Measurements from ENCODE around the gene TMEM201.
A peak's percentile ranks its signal among the peaks of the same experiment; 100 is the strongest.
"Not testable (repeated sequence)": the region's sequence is repeated elsewhere in the genome, so short reads cannot be mapped to it uniquely, and the experiment has no call there.

Gene TMEM201

DNA sequence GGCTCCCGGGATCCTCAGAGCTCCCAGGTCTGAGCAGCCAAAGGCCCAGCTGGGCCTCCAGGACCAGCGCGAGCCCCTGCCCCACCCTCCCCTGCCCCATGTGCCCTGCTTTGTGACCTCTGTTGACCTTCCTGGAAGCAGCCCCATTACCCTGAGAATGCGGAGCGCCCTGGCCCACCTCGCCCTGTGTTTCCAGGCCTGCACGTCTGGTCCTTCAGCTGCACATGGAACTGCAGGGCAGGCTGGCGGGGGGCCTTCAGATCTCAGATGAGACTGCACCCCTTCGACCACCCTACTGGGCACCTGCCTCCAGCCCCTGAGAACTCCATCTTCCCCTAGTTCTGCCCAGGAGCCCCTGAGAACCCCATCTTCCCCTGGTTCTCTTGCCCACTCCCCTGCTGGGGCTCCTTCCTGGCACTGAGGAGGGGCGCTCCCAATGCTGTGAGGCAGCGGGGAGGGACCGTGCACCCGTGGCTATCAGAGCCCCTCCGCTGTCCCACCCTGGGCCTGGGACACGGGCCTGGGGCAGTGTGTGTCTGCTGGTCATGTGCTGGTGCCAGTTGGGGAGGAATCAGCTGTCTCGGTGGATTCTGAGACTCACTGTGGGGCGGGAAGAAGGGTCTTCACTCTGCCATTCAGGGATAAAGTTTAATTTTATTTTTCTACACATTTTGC is 25.1 kb downstream of the TMEM201 start:
- TF ChIP-seq EZH2 (IDR thresholded peaks at IDR 0.05) (no peak), POLR2AphosphoS5 (IDR thresholded peaks at IDR 0.05; ENCODE audit: borderline replicate concordance, low read depth, low read length) (no peak), FOXP2 (optimal IDR thresholded peaks at IDR 0.05; ENCODE audit: control extremely low read depth, extremely low read length, insufficient read depth) (no peak)
- Histone ChIP-seq H3K4me3 (no peak overlapping the region), H3K27ac (no peak overlapping the region), H3K9ac (ENCODE audit: insufficient read length) (no peak overlapping the region), H3K9me3 (ENCODE audit: low read depth, low read length) (no peaks in the 10 kb centered on the region), H3K36me3 (ENCODE audit: insufficient read depth, low read length) (peaks cover 7% of the 10 kb centered on the region)
- DNase-seq (ENCODE audit: low read depth, low spot score), result no peak

DNA sequence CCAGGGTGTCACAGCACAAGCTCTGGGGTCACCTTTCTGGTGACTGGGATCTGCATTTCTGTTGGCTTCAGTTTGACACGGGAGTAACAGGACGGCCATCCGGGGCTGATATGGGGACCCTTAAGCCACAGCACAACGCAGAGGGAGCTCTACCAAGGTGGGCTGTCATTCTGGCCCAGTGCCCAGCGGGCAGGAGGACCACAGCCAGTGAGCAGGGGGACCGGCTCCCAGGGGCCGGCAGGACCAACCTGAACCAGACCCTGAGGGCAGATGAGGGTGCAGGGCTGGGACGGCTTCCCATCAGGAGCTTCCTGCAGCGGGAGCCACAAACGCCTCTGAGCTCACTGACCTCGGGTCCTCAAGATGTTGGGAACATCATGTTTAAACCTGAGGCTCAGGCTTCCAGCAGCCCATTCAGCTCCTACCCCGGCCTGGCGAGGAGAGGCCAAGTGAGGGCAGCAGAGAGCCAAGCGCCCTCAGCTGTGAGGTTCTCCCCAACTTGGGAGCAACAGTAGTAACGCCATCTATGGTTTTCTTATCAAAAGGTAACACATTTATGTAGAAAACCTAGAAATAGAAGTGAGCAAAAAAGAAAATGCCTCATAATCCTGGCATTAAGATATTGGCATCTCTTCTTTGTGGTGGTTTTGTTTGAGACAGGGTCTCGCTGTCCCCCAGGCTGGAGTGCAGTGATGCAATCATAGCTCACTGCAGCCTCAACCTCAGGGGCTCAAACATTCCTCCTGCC is 26.8 kb downstream of the TMEM201 start:
- no peak overlapping the region for H3K9ac ChIP-seq (ENCODE audit: insufficient read length)
- no peak overlapping the region for H3K27ac ChIP-seq
- H3K4me3 ChIP-seq, result no peak overlapping the region
- H3K9me3 ChIP-seq (ENCODE audit: low read depth, low read length), result no peaks in the 10 kb centered on the region
- TF ChIP-seq EZH2 (IDR thresholded peaks at IDR 0.05) (no peak), POLR2AphosphoS5 (IDR thresholded peaks at IDR 0.05; ENCODE audit: borderline replicate concordance, low read depth, low read length) (peak; percentile 31; the same call in 1 of the 2 replicates)
- H3K36me3 ChIP-seq (ENCODE audit: insufficient read depth, low read length), result peaks cover 7% of the 10 kb centered on the region
- DNase-seq (ENCODE audit: low read depth, low spot score), result no peak

GRCh38 chr1:9618909-9619679 is 30.4 kb downstream of the TMEM201 start:
- no peak overlapping the region for H3K4me3 ChIP-seq
- H3K36me3 ChIP-seq (ENCODE audit: insufficient read depth, low read length), result no peaks in the 10 kb centered on the region
- TF ChIP-seq EZH2 (IDR thresholded peaks at IDR 0.05), result no peak
- no peak for TF ChIP-seq POLR2AphosphoS5 (IDR thresholded peaks at IDR 0.05; ENCODE audit: borderline replicate concordance, low read depth, low read length)
- no peak for TF ChIP-seq FOXP2 (optimal IDR thresholded peaks at IDR 0.05; ENCODE audit: control extremely low read depth, extremely low read length, insufficient read depth)

DNA sequence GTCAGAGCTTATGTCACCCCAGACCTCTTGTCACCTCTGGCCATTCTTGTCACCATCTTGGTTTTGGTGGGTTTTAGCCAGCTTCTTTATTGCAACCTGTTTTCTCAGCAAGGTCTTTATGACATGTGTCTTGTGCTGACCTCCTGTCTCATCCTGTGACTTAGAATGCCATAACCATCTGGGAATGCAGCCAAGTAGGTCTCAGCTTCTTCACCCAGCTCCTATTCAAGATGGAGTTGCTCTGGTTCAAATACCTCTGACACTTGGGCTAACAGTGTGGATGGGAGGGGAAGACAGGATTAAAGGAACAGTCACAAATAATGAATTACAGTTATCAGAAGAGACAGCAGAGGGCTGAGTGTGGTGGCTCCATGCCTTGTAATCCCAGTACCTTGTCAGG is 32.3 kb downstream of the TMEM201 start:
- Histone ChIP-seq H3K9me3 (ENCODE audit: low read depth, low read length) (no peaks in the 10 kb centered on the region), H3K27ac (no peak overlapping the region), H3K4me3 (no peak overlapping the region), H3K9ac (ENCODE audit: insufficient read length) (no peak overlapping the region), H3K36me3 (ENCODE audit: insufficient read depth, low read length) (no peaks in the 10 kb centered on the region)
- no peak for TF ChIP-seq POLR2AphosphoS5 (IDR thresholded peaks at IDR 0.05; ENCODE audit: borderline replicate concordance, low read depth, low read length)
- TF ChIP-seq FOXP2 (optimal IDR thresholded peaks at IDR 0.05; ENCODE audit: control extremely low read depth, extremely low read length, insufficient read depth), result no peak
- TF ChIP-seq EZH2 (IDR thresholded peaks at IDR 0.05), result no peak
- DNase-seq (ENCODE audit: low read depth, low spot score), result no peak

More at GRCh38 chr1:9618909-9619679, 30.4 kb downstream of the TMEM201 start:
- no peak overlapping the region for H3K9ac ChIP-seq (ENCODE audit: insufficient read length)
- H3K27ac ChIP-seq, result no peak overlapping the region
- DNase-seq (ENCODE audit: low read depth, low spot score), result no peak
- no peaks in the 10 kb centered on the region for H3K9me3 ChIP-seq (ENCODE audit: low read depth, low read length)

DNA sequence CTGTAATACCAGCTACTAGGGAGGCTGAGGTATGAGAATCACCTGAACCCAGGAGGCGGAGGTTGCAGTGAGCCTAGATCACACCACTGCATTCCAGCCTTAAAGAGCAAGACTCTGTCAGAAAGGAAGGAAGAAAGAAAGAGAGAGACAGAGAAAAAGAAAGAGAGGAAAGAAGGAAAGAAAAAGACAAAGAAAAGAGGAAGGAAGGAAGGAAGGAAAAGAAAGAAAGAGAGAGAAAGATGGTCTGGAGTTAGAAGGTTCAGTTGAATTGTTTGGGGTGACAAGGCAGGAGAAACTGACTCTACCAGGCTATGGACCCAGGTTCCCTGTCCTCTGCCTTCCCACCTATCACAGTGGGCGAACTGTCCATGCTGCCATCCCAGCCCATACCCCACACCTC is 35.4 kb downstream of the TMEM201 start:
- DNase-seq (ENCODE audit: low read depth, low spot score), result no peak
- no peaks in the 10 kb centered on the region for H3K9me3 ChIP-seq (ENCODE audit: low read depth, low read length)
- H3K4me3 ChIP-seq, result no peak overlapping the region
- H3K27ac ChIP-seq, result no peak overlapping the region
- no peaks in the 10 kb centered on the region for H3K36me3 ChIP-seq (ENCODE audit: insufficient read depth, low read length)
- H3K9ac ChIP-seq (ENCODE audit: insufficient read length), result no peak overlapping the region
- TF ChIP-seq FOXP2 (optimal IDR thresholded peaks at IDR 0.05; ENCODE audit: control extremely low read depth, extremely low read length, insufficient read depth) (no peak), EZH2 (IDR thresholded peaks at IDR 0.05) (no peak), POLR2AphosphoS5 (IDR thresholded peaks at IDR 0.05; ENCODE audit: borderline replicate concordance, low read depth, low read length) (no peak)

- not testable (repeated sequence) for H3K27ac ChIP-seq; H3K9me3 ChIP-seq (ENCODE audit: low read depth, low read length); H3K36me3 ChIP-seq (ENCODE audit: insufficient read depth, low read length); DNase-seq (ENCODE audit: low read depth, low spot score); H3K9ac ChIP-seq (ENCODE audit: insufficient read length); H3K4me3 ChIP-seq
Observed at GRCh38 chr1:9625030-9625429, 36.3 kb downstream of the TMEM201 start.

DNA sequence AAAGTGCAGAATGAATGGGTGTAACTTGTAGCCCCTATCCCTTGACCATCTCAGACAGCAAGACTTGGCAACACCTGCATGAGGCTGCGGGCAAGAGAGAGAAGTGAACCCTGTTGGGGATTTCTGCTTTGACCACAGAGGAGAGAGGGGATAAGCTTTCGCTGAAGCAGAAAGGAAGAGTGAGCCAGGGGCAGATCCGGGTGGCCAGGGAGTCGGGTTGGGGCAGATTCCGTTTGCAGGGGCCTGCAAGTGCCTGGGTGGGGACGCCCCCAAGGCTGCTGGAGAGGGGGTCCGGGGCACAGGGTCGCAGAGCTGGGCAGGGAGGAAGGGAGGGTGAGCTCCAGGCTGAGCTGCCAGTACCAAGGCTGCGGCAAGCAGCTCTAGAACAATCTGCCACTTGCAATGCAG is 37.5 kb downstream of the TMEM201 start:
- no peak for DNase-seq (ENCODE audit: low read depth, low spot score)
- Histone ChIP-seq H3K27ac (no peak overlapping the region), H3K4me3 (no peak overlapping the region), H3K36me3 (ENCODE audit: insufficient read depth, low read length) (no peaks in the 10 kb centered on the region), H3K9me3 (ENCODE audit: low read depth, low read length) (no peaks in the 10 kb centered on the region), H3K9ac (ENCODE audit: insufficient read length) (no peak overlapping the region)
- no peak for TF ChIP-seq EZH2 (IDR thresholded peaks at IDR 0.05)
- no peak for TF ChIP-seq FOXP2 (optimal IDR thresholded peaks at IDR 0.05; ENCODE audit: control extremely low read depth, extremely low read length, insufficient read depth)
- TF ChIP-seq POLR2AphosphoS5 (IDR thresholded peaks at IDR 0.05; ENCODE audit: borderline replicate concordance, low read depth, low read length), result no peak

- DNase-seq (ENCODE audit: low read depth, low spot score), result no peak
- H3K9me3 ChIP-seq (ENCODE audit: low read depth, low read length), result no peaks in the 10 kb centered on the region
- H3K27ac ChIP-seq, result no peak overlapping the region
- H3K36me3 ChIP-seq (ENCODE audit: insufficient read depth, low read length), result no peaks in the 10 kb centered on the region
- TF ChIP-seq EZH2 (IDR thresholded peaks at IDR 0.05) (no peak), FOXP2 (optimal IDR thresholded peaks at IDR 0.05; ENCODE audit: control extremely low read depth, extremely low read length, insufficient read depth) (no peak), POLR2AphosphoS5 (IDR thresholded peaks at IDR 0.05; ENCODE audit: borderline replicate concordance, low read depth, low read length) (no peak)
- no peak overlapping the region for H3K9ac ChIP-seq (ENCODE audit: insufficient read length)
- H3K4me3 ChIP-seq, result no peak overlapping the region
Observed at GRCh38 chr1:9628541-9629444, 40.1 kb downstream of the TMEM201 start.

All from SK-N-MC (cell line).